CD4-positive, alpha-beta T cell treated with Interleukin-12 subunit alpha and Interleukin-12 subunit beta, for 1 hour (primary cell): Measurements from ENCODE around the gene PAX8.

Experiments used
- DNase-seq: peaks from one replicate; pipeline ENCODE4 v3.0.0-alpha.2; 2020

PAX8 gene

GRCh38 chr2:113234721-113235346, 43.9 kb downstream of the PAX8 start:
- no peak for DNase-seq

- no peak for DNase-seq
Observed at GRCh38 chr2:113233593-113234550, 44.8 kb downstream of the PAX8 start.

GRCh38 chr2:113232740-113233139, 46.0 kb downstream of the PAX8 start:
- no peak for DNase-seq

- no peak for DNase-seq
Observed at GRCh38 chr2:113232123-113232522, 46.6 kb downstream of the PAX8 start.

- no peak for DNase-seq
Observed at GRCh38 chr2:113231064-113231463, 47.7 kb downstream of the PAX8 start.

GRCh38 chr2:113230531-113230930, 48.2 kb downstream of the PAX8 start:
- DNase-seq = no peak

GRCh38 chr2:113229795-113230194, 48.9 kb downstream of the PAX8 start:
- no peak for DNase-seq

- no peak for DNase-seq
Observed at GRCh38 chr2:113228991-113229716, 49.6 kb downstream of the PAX8 start.

GRCh38 chr2:113228351-113228750, 50.4 kb downstream of the PAX8 start:
- DNase-seq = no peak

GRCh38 chr2:113227698-113228097, 51.0 kb downstream of the PAX8 start:
- no peak for DNase-seq

- no peak for DNase-seq
Observed at GRCh38 chr2:113227290-113227689, 51.4 kb downstream of the PAX8 start.

GRCh38 chr2:113226462-113226861, 52.3 kb downstream of the PAX8 start:
- no peak for DNase-seq

- DNase-seq = no peak
Observed at GRCh38 chr2:113225263-113226259, 53.2 kb downstream of the PAX8 start.

GRCh38 chr2:113224647-113225236, 54.0 kb downstream of the PAX8 start:
- DNase-seq = no peak

- no peak for DNase-seq
Observed at GRCh38 chr2:113223813-113224212, 54.9 kb downstream of the PAX8 start.

- DNase-seq = no peak
Observed at GRCh38 chr2:113221846-113222245, 56.9 kb downstream of the PAX8 start.

GRCh38 chr2:113220970-113221708, 57.6 kb downstream of the PAX8 start:
- no peak for DNase-seq

GRCh38 chr2:113219889-113220641, 58.7 kb downstream of the PAX8 start:
- DNase-seq = no peak

GRCh38 chr2:113219525-113219888, 59.2 kb downstream of the PAX8 start:
- DNase-seq = no peak

GRCh38 chr2:113219092-113219441, 59.7 kb downstream of the PAX8 start:
- no peak for DNase-seq
